GM18499 (cell line): ENCODE results near the gene MYH10.

Source experiments
- ATAC-seq: cut with Tn5 transposase; IDR thresholded peaks from one replicate; pipeline ENCODE4 v1.9.1; 2021; ENCODE audit warnings: moderate number of reproducible peaks; ENCODE audit not compliant: insufficient read depth, unreplicated experiment

The MYH10 gene

DNA sequence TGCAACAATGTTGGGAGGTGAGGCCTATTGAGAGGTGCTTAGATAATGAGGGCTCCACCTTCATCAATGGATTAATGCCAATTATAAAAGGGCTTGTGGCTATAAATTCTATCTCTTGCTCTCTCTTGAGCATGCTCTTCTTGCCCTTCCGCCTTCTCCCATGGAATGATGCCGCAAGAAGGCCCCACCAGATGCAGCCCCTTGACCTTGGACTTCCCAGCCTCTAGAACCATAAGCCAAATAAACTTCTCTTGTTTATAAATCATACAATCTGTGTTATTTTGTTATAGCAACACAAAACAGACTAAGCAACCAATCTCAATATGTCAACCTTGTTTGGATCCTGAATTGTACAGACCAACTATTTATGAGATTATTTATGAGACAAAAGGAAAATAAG is 20.0 kb downstream of the MYH10 start:
- ATAC-seq: no peak

DNA sequence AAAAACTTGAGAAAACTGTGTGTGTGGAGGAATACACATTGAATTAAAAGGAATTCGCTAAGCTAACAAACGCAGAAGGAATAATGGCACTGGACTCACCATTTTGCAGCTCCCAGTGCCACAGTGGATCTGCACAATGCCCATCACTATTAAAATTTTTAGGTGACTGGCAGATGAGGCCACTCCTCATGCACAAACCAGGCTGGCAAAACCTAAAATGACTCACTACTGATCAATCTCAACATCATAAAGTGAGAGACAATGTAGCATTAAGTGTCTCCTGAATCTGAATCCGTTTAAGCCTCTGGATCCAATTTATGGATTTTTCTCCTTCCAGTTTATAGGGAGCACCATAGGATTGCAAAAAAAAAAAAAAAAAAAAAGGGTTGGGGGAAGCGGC is 20.6 kb downstream of the MYH10 start:
- no peak for ATAC-seq

DNA sequence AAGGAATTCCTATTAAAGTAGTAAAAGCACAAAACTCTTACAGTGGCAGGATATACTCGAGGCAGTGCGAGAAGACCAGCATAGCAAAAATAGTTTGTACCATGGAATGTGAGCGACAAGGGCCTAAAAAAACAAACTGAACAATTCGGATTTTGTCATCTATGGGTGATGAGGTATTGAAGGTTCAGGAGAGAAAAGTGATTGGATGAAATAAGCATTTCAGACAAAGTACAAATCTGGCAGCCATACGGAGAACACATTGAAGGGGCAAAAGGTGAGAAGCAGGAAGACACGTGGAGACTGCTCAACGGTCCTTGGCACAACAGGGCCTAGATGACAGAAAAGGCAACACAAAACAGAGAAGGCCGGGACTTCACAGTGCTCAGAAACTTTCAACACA is 22.5 kb downstream of the MYH10 start:
- no peak for ATAC-seq

- ATAC-seq: no peak
Observed at GRCh38 chr17:8606401-8606800, 24.1 kb downstream of the MYH10 start.

DNA sequence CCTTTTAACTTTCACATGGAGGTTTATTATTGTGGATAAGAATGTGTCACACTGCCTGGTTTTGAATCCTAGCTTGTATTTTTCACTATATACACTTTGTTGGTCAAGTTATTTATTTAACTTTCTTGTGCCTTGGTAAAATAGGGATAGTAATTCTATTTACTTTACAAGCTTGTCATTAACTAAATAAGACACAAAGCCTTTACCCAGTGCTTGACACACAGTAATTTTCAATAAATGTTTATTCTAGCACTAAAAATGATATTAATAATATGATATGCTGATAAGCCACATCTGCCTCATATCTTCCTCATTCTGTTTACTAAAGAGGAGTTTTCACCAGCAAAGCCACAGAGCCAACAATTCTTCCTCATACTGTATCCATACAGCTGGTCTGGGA is 27.8 kb downstream of the MYH10 start:
- ATAC-seq: no peak

GRCh38 chr17:8599351-8600011 is 31.0 kb downstream of the MYH10 start:
- ATAC-seq: no peak

- no peak for ATAC-seq
Observed at GRCh38 chr17:8598913-8599312, 31.6 kb downstream of the MYH10 start.

DNA sequence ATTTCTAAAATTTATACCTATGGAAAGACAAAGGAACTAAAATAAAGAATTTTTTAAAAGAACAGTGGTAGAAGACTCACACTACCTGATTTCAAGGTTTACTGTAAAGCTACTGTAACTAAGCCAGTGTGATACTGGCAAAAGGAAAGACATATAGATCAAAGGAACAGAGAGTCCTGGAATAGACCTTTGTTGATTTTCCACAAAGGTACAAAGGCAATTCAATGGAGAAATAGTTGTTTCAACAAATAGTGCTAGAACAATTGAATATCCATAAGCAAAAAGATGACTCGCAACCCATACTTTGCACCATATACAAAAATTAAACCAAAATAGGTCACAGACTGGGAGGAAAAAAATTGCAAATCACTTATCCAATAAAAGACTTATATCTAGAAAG is 36.7 kb downstream of the MYH10 start:
- ATAC-seq: no peak

- ATAC-seq: no peak
Observed at GRCh38 chr17:8593276-8593675, 37.2 kb downstream of the MYH10 start.

- no peak for ATAC-seq
Observed at GRCh38 chr17:8588877-8589554, 41.5 kb downstream of the MYH10 start.

GRCh38 chr17:8586766-8587165 is 43.8 kb downstream of the MYH10 start:
- no peak for ATAC-seq

- no peak for ATAC-seq
Observed at GRCh38 chr17:8585911-8586310, 44.6 kb downstream of the MYH10 start.

DNA sequence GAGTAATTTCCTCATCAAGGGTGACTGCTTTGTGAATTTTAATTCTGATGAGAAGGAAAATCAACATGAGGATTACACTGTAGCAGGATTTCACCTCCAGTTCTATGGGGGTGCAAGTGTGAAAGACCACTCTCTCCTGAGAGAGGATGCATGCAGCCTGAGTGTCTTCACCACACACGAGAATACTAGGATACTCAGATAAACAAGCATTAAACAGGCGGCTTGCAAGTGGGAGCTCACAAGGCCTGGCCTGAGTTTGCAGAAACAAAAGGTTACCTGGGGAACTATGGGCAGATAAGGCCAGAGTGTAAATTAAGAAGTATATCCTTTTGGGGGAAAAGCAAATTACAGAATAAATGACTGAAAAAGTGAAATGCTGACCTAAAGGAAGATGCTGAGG is 46.6 kb downstream of the MYH10 start:
- no peak for ATAC-seq

DNA sequence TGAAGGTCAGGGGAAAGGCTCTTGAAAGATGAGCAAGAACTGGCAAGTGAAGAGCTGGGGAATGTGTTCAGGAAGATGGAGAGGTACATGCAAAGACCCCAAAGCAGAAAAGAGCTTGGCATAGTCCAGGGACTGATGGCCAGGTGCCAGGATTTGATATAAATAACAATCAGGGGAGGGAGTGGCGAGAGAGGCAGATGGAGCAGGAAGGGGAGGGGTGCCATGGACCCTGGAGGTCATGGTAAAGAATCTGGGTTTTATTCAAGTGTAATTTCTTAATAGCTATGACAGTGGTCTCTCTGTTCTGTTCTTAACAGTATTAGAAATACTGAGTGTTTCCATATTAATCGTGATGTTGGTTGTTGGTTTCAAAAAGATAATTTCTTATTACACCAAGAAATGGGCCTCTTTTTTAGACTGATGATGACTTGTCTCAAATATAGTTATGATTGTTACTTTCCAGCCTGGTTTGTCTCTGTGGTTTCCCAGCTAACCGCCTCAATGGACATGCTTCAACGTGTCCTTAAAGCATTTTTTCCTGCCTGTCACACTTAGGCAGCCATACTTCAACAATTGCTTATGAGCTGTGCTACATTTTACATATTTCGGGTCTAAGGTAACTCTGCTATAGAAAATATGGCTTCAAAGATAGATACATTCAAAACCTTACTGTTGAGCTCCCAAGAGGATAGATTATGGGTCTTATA is 49.4 kb downstream of the MYH10 start:
- ATAC-seq: no peak

DNA sequence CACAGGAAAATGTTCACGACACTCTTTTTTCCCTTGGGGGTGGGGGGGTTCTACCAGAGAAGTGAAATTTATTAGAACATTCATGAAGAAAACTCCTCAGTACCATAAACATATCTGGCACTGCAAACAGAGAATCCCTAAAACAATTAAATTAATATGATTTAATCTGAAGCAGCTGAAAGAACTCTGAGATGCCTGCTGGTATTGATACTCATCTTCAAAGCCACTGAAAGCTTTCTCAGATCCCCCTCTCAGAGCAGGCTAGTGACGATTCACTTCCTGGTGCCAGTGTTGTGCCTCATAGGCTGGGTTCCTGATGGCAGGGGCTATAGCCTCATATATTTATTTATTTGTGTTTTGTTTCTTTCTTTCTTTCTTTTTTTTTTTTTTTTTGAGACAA is 52.7 kb downstream of the MYH10 start:
- ATAC-seq: no peak

- ATAC-seq: no peak
Observed at GRCh38 chr17:8576559-8577294, 53.8 kb downstream of the MYH10 start.

DNA sequence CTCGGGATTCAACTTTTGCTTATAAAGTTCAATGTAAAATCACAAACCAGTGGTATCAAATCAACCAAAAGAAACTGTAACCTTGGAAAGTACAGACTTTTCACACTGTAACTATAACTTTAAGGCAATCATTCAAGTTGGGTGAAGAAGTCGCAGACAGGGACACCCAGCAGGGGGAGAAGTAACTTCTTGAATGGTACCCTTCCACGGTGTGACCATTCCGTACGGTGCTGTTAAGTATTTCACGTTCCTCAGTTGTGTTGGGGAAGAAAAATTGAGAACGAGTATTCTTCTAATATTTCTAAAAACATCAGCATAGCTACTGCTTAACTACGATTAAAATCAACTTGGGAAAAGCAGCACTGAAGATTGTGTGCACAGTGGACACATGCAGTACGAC is 55.8 kb downstream of the MYH10 start:
- ATAC-seq: no peak

DNA sequence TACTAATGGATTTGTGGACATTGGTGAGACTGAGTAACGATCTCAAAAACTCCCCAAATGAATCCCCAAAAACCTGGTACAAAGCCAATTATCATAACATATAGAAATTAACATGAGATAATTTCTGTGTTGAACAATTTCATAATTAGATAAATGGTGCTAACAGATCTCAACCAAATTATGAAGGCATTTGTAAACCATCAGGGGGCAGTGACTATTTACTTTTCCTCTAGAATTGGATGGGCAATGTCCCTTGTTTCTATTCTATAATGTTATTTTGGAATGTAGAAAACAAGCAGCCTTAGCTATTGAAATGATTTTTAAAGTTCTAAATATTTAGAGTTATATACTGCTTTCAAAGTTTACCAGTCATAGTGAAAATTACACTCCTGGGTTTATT is 57.8 kb downstream of the MYH10 start:
- no peak for ATAC-seq

- ATAC-seq: no peak
Observed at GRCh38 chr17:8563981-8564602, 66.4 kb downstream of the MYH10 start.

DNA sequence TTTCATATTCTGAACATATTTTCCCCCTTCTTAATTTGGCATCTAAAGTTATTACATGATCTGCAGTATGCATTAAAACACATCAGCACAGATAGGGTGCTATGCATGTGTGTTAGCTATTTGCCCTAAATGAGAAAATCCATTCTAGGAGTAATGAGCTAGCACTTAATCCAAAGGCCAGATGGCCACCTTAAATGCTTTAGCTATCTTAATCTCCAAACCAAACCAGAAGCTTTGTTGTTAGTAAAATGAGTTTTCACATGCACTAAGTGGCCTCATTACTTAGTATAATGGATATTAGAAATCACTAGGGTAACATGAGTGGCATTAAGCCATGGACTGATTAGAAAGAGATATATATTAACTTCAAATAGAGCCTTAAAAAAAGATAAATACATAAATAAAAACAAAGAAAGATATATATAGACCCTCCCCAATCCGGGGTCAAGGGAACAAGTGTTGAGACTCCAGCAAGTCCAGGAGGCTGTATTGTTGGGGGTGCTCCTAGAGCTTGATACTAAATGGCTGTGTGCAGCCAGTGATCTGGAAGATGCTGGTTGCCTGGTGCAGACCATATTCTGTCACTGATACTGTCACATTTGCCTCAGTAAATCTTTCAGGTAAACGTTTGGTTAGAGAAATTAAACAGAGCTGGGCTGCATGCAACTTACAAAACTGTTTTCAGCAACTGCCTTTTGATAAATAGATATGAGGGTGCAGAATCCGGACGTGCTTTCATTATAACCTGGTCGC is 67.3 kb downstream of the MYH10 start:
- ATAC-seq: no peak
